Natural killer cell (primary cell): ENCODE measurements around the gene MYF5. TPM values are rescaled to one million over a fixed set of nuclear protein-coding genes. Genes with fewer than 3 reads are reported as not detected.

Source experiments
- ATAC-seq, 3 donors: fragments of 150-1000 bp in 2 of 3; fragments of 200-7000 bp in 1 of 3; cut with Tn5 transposase; 1 replicate in 1 of 3; 2 replicates in 2 of 3; pipeline ENCODE4 v1.10.0; 2021; ENCODE audit warnings: mild to moderate bottlenecking in 2 of 3, moderate library complexity in 2 of 3
- DNase-seq, 2 donors: peaks; one replicate each; pipeline versions ENCODE4 v3.0.0 to v3.0.0-alpha.2; 2013 to 2021; ENCODE audit warnings: mixed read lengths in 1 of 2
- H3K27ac ChIP-seq: one replicate; pipeline ENCODE4 v1.5.1; 2013; ENCODE audit warnings: mild to moderate bottlenecking, low read length
- H3K27me3 ChIP-seq: one replicate; pipeline ENCODE4 v1.6.1; 2013; ENCODE audit warnings: low read length; ENCODE audit not compliant: control insufficient read depth, insufficient read depth
- H3K36me3 ChIP-seq: one replicate; pipeline ENCODE4 v1.6.1; 2013; ENCODE audit warnings: low read length; ENCODE audit not compliant: control insufficient read depth, insufficient read depth
- H3K4me1 ChIP-seq: one replicate; pipeline ENCODE4 v1.6.1; 2013; ENCODE audit warnings: low read length; ENCODE audit not compliant: control insufficient read depth, insufficient read depth
- H3K4me3 ChIP-seq: one replicate; pipeline ENCODE4 v1.5.1; 2013; ENCODE audit warnings: low read length
- H3K9me3 ChIP-seq: one replicate; pipeline ENCODE4 v1.6.1; 2013; ENCODE audit warnings: low read length; ENCODE audit not compliant: control insufficient read depth, insufficient read depth
- H3K27ac Mint-ChIP-seq, 2 donors: one replicate each; pipeline ENCODE4 v1.8.0; 2022; ENCODE audit warnings: mild to moderate bottlenecking in 2 of 2, mixed read lengths in 2 of 2, moderate library complexity in 1 of 2
- H3K27me3 Mint-ChIP-seq, 2 donors: one replicate each; pipeline ENCODE4 v1.8.0; 2022; ENCODE audit warnings: low read depth in 2 of 2, mixed read lengths in 2 of 2
- H3K36me3 Mint-ChIP-seq: one replicate; pipeline ENCODE4 v1.8.0; 2022; ENCODE audit warnings: mixed read lengths
- H3K4me1 Mint-ChIP-seq, 2 donors: one replicate each; pipeline ENCODE4 v1.8.0; 2022; ENCODE audit warnings: mixed read lengths in 2 of 2
- H3K4me3 Mint-ChIP-seq: one replicate; pipeline ENCODE4 v1.8.0; 2022; ENCODE audit warnings: mild to moderate bottlenecking, moderate library complexity, mixed read lengths
- H3K9me3 Mint-ChIP-seq, 2 donors: one replicate each; pipeline ENCODE4 v1.8.0; 2022; ENCODE audit warnings: mixed read lengths in 2 of 2
- CTCF ChIP-seq: fragments of 200-600 bp; IDR thresholded peaks from one replicate; pipeline ENCODE4 v1.8.0; 2022; ENCODE audit warnings: antibody characterized with exemption
- WGBS: methylation state at CpG from one replicate; pipeline ENCODE4 v1.1.7; 2013; ENCODE audit warnings: missing lambda C conversion rate; ENCODE audit not compliant: insufficient coverage; 5-methylcytosine and 5-hydroxymethylcytosine counted together
- intact Hi-C: fragments of 100-400 bp; cut with micrococcal nuclease; formaldehyde crosslinking; loops from one replicate; pipeline ENCODE4 v1.14.2; 2022
- total RNA-seq, 4 donors: library from RNA; stranded (reverse); fragments of 120-200 nt in 1 of 4; gene quantifications; one replicate each; pipeline versions ENCODE4 v1.2.3 to v1.2.4, GENCODE V29; 2013 to 2022

The MYF5 gene
- total RNA-seq, 3 donors from 2014 or later (not counting 1 experiment from before 2014, with no cell fraction given), result not detected

- intact Hi-C loops, result no loop called here
- ATAC-seq, result no peak
- H3K9me3 Mint-ChIP-seq, result peaks cover 4 to 7% of the 10 kb centered on the region in 2 donors
Measured at GRCh38 chr12:80704420-80704819, 12.3 kb upstream of the MYF5 start.

GRCh38 chr12:80707126-80707829 lies 9.4 kb upstream of the MYF5 start, which contains the start of gene MYF6:
TSS of gene MYF6 (plus strand) at chr12:80707634. CDS start at chr12:80707720, 86 bp downstream.
- Mint-ChIP-seq H3K27ac (no peak within 1 kb of the TSS), H3K27me3 (peaks cover 12 to 18% of the 10 kb centered on the region in 2 donors), H3K36me3 (peaks cover 9% of the 10 kb centered on the region), H3K9me3 (peaks cover 4 to 5% of the 10 kb centered on the region in 2 donors), H3K4me3 (no peak within 1 kb of the TSS), H3K4me1 (no peaks in the 10 kb centered on the region)
- Histone ChIP-seq H3K9me3 (peaks cover 3% of the 10 kb centered on the region), H3K27ac (no peak within 1 kb of the TSS), H3K27me3 (no peaks in the 10 kb centered on the region), H3K4me1 (no peaks in the 10 kb centered on the region), H3K4me3 (no peak within 1 kb of the TSS), H3K36me3 (no peaks in the 10 kb centered on the region)
- DNase-seq, result no peak
- TF ChIP-seq CTCF, result no peak
- ATAC-seq, result no peak
- WGBS, result 41% methylated on average over 4 of the region's 4 CpGs
- intact Hi-C loops, result no loop called here

More at GRCh38 chr12:80704420-80704819, 12.3 kb upstream of the MYF5 start:
- Histone ChIP-seq H3K27ac (no peak overlapping the region), H3K9me3 (peaks cover 3% of the 10 kb centered on the region), H3K36me3 (no peaks in the 10 kb centered on the region), H3K27me3 (no peaks in the 10 kb centered on the region), H3K4me3 (no peak overlapping the region), H3K4me1 (no peaks in the 10 kb centered on the region)
- Mint-ChIP-seq H3K27ac (no peak overlapping the region), H3K27me3 (peaks cover 12 to 15% of the 10 kb centered on the region in 2 donors), H3K4me3 (no peak overlapping the region), H3K4me1 (no peaks in the 10 kb centered on the region), H3K36me3 (peaks cover 9% of the 10 kb centered on the region)
- TF ChIP-seq CTCF, result no peak
- WGBS, result 100% methylated on average over 1 of the region's 2 CpGs
- no peak for DNase-seq

- Histone ChIP-seq H3K4me3 (no peak overlapping the region), H3K27ac (no peak overlapping the region), H3K4me1 (no peaks in the 10 kb centered on the region), H3K27me3 (no peaks in the 10 kb centered on the region), H3K36me3 (no peaks in the 10 kb centered on the region), H3K9me3 (peaks cover 3% of the 10 kb centered on the region)
- H3K9me3 Mint-ChIP-seq, result peaks cover 4 to 5% of the 10 kb centered on the region in 2 donors
- no peak for TF ChIP-seq CTCF
- peaks cover 9% of the 10 kb centered on the region for H3K36me3 Mint-ChIP-seq
- peaks cover 16 to 18% of the 10 kb centered on the region in 2 donors for H3K27me3 Mint-ChIP-seq
- DNase-seq (no peak), ATAC-seq (no peak)
- WGBS, result 21% methylated on average over 21 of the region's 21 CpGs
- intact Hi-C loops, result no loop called here
- H3K4me3 Mint-ChIP-seq, result no peak overlapping the region
- H3K27ac Mint-ChIP-seq, result no peak overlapping the region
- H3K4me1 Mint-ChIP-seq, result no peaks in the 10 kb centered on the region
Measured at GRCh38 chr12:80707830-80708258, 8.9 kb upstream of the MYF5 start.
